Measurements from ENCODE around the gene TRIM52.

- no peak for TF ChIP-seq USF1 (CRISPR knock-in tag; IDR thresholded peaks at IDR 0.05)
- TF ChIP-seq MLX (CRISPR knock-in tag; IDR thresholded peaks at IDR 0.05), result no peak
- TF ChIP-seq TP53 (CRISPR knock-in tag; IDR thresholded peaks at IDR 0.05), result no peak
- TF ChIP-seq CTCF (IDR thresholded peaks at IDR 0.05), result no peak
Observed at GRCh38 chr5:181223729-181224389, 37.1 kb downstream of the TRIM52 start.
